Activated CD8-positive, alpha-beta memory T cell treated with anti-CD3 and anti-CD28 coated beads for 36 hours (primary cell): ENCODE results near the gene GPN2. TPM values are rescaled to one million over a fixed set of nuclear protein-coding genes. Genes with fewer than 3 reads are reported as not detected.

Source experiments
- CTCF ChIA-PET: fragments of 350-600 bp; sonication (Branson Sonifier 250); formaldehyde crosslinking; loops from one replicate; lab custom pipeline; 2021; ENCODE audit warnings: antibody characterized with exemption; lab: Charles Lee
- POLR2A ChIA-PET: fragments of 350-600 bp; sonication (Branson Sonifier 250); formaldehyde crosslinking; loops from one replicate; lab custom pipeline; 2021; ENCODE audit warnings: antibody characterized with exemption; lab: Charles Lee
- total RNA-seq, 2 experiments: library from RNA; stranded (reverse); gene quantifications; one replicate each; pipeline ENCODE4 v1.2.3, GENCODE V29; 2021

The GPN2 gene
- total RNA-seq, 2 experiments from 2014 or later, result 73.0 to 78.4 TPM

GRCh38 chr1:26828411-26828991 lies 61.6 kb downstream of the GPN2 start:
- ChIA-PET CTCF (interaction anchor here (0.6 to 3.5 kb wide), 5 partner anchors 11 to 248 kb away, joined by 3 to 14 read pairs (median 4); no protein-coding TSS in a partner anchor), POLR2A (interaction anchor here (0.5 to 1.1 kb wide), 2 partner anchors 11 to 1433 kb away, joined by 3 to 5 read pairs; no protein-coding TSS in a partner anchor)

GRCh38 chr1:26827663-26828062 lies 62.4 kb downstream of the GPN2 start:
- POLR2A ChIA-PET, result interaction anchor here (1.1 kb wide), 1 partner anchor 12 kb away, joined by 3 read pairs; no protein-coding TSS in a partner anchor
- CTCF ChIA-PET, result interaction anchor here (1.2 to 3.5 kb wide), 3 partner anchors 11 to 225 kb away, joined by 3 to 14 read pairs (median 4); no protein-coding TSS in a partner anchor

- POLR2A ChIA-PET, result no interaction called here
Measured at GRCh38 chr1:26827106-26827604, 62.9 kb downstream of the GPN2 start.

GRCh38 chr1:26826261-26827105 lies 63.6 kb downstream of the GPN2 start, which contains the start of gene ZDHHC18:
TSS of gene ZDHHC18 (plus strand) at chr1:26826688. CDS start at chr1:26826805, 117 bp downstream.
- ChIA-PET CTCF (interaction anchor here (1.0 to 1.2 kb wide), 2 partner anchors 16 to 38 kb away, joined by 3 to 4 read pairs; no protein-coding TSS in a partner anchor), POLR2A (no interaction called here)

More at GRCh38 chr1:26827106-26827604, 62.9 kb downstream of the GPN2 start:
- CTCF ChIA-PET, result interaction anchor here (1.5 kb wide), 1 partner anchor 225 kb away, joined by 3 read pairs; no protein-coding TSS in a partner anchor

Other genes with a start within 250 kb of the GPN2 start
- 10 to 100 TPM; 85.7 to 87.5 TPM for gene ARID1A, start 194.3 kb downstream of the GPN2 start, total RNA-seq
- 10 to 100 TPM; 27.3 to 31.6 TPM for gene PIGV, start 102.3 kb downstream of the GPN2 start, total RNA-seq
- 10 to 100 TPM; 61.3 to 64.4 TPM for gene ZDHHC18, start 63.6 kb downstream of the GPN2 start, total RNA-seq
- gene SFN, start 27.1 kb downstream of the GPN2 start, total RNA-seq, result under 1 TPM; 0.21 to 0.27 TPM
- 10 to 100 TPM; 14.5 to 15.2 TPM for gene GPATCH3, start 10.2 kb upstream of the GPN2 start, total RNA-seq
- gene NR0B2, start 23.7 kb upstream of the GPN2 start, total RNA-seq, result not detected
- 100 to 1,000 TPM; 160 to 161 TPM for gene NUDC, start 31.5 kb upstream of the GPN2 start, total RNA-seq
- under 1 TPM in 1 of 2 experiments, not detected in 1; 0.15 TPM for gene KDF1, start 70.2 kb upstream of the GPN2 start, total RNA-seq
- gene TRNP1, start 103.4 kb upstream of the GPN2 start, total RNA-seq, result under 1 TPM; 0.55 to 0.99 TPM
- gene TENT5B, start 122.6 kb upstream of the GPN2 start, total RNA-seq, result not detected